ENCODE data around the gene USPL1.

Gene USPL1

DNA sequence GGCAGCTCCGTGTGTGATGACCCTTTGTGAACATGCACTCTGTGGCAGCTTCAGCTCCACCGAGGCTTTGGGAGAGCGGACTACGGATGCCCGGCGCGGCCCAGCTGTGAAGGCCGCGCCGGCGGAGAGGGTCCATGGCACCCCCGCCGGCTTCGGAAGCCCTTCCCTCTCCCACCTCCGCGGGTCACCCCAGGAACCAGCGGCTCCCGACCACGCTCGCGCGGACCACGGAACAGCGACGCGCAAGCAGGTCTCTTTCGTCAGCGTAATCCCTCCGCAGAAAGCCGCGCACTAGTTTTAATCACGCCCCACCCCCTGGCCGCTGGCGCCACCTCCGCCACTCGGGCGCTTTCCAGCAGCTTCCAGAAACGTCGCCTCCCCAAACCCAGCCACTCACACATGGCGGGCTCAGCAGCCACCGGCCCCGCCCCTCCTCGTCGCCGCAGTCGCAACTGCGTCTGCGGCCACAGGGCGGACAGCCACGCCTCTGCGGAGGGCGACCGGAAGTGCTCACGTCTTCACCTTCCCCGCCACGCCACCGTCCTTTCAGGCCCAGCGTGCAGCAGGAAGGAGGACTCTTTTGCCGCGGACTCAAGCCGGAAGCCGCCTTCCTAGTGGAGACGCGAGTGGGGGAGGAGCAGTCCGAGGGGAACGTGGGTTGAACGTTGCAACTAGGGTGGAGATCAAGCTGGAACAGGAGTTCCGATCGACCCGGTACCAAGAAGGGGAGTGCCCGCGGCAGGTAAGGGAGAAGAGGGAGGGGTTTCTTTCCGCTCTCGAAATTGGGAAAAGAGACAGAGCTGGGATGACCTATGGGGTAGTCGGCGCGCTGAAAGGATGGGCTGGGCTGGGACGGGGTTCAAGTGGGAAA is at the start of gene USPL1:
TSS of gene USPL1 (plus strand) at position 606 of the 871 bp plus-strand sequence. CDS start 3,221 bp downstream, outside the sequence.
- ChIA-PET CTCF (interaction anchor here (1.0 to 2.5 kb wide), 7 partner anchors 36 to 248 kb away, joined by 3 to 9 read pairs (median 3); no protein-coding TSS in a partner anchor), POLR2A (interaction anchor here (0.6 to 2.1 kb wide), 15 partner anchors 9 to 428 kb away, joined by 3 to 8 read pairs (median 4); partner anchors contain the start of genes HMGB1 and UBE2L5)
- TF ChIP-seq, protein P1, sequence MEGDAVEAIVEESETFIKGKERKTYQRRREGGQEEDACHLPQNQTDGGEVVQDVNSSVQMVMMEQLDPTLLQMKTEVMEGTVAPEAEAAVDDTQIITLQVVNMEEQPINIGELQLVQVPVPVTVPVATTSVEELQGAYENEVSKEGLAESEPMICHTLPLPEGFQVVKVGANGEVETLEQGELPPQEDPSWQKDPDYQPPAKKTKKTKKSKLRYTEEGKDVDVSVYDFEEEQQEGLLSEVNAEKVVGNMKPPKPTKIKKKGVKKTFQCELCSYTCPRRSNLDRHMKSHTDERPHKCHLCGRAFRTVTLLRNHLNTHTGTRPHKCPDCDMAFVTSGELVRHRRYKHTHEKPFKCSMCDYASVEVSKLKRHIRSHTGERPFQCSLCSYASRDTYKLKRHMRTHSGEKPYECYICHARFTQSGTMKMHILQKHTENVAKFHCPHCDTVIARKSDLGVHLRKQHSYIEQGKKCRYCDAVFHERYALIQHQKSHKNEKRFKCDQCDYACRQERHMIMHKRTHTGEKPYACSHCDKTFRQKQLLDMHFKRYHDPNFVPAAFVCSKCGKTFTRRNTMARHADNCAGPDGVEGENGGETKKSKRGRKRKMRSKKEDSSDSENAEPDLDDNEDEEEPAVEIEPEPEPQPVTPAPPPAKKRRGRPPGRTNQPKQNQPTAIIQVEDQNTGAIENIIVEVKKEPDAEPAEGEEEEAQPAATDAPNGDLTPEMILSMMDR (IDR thresholded peaks at IDR 0.05; ENCODE audit: insufficient read depth, low read length, missing control alignments), result peak; percentile 26
- peak within 1 kb of the TSS; percentile 93 for H3K4me3 ChIP-seq (ENCODE audit: low read depth, low read length)
- DNase-seq (ENCODE audit: low read depth, low spot score), result peak; percentile 96

DNA sequence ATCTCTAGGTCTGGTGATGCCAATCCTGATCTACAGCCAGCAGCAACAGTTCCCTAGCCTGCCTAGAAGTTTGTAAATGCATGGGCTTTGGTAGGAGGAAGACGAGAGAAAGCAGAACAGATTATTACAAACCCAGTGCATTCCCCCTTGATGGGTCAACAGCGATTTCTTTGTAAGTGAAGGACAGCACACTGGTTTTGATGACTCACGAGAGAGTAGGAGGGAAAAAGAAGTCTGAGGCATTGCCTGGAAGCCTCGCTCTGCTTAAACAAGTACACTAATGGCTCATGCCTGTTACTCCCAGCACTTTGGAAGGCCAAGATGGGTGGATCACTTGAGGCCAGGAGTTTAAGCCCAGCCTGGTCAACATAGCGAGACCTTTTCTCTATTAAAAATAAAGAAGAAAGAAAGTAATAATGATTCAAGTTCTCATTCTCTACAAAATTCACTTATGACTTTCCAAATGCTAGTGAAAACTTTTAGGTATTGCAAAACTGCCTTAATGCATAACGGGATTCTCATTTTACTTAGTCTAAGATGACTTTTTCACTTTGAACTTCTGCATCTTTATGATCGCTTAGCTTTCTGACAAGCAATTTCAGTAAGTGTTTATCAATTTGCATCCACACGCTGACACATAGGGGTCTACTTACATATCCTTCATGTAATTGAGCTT is 47.7 kb upstream of the USPL1 start:
- ChIA-PET POLR2A (no interaction called here), CTCF (interaction anchor here (0.9 to 1.3 kb wide), 4 partner anchors 11 to 438 kb away, joined by 3 to 6 read pairs (median 3); no protein-coding TSS in a partner anchor)
- peak; percentile 83 for DNase-seq (ENCODE audit: low read depth, low spot score)
- TF ChIP-seq, protein P1 (IDR thresholded peaks at IDR 0.05; ENCODE audit: insufficient read depth, low read length, missing control alignments), result no peak
- no peak overlapping the region for H3K4me3 ChIP-seq (ENCODE audit: low read depth, low read length)

DNA sequence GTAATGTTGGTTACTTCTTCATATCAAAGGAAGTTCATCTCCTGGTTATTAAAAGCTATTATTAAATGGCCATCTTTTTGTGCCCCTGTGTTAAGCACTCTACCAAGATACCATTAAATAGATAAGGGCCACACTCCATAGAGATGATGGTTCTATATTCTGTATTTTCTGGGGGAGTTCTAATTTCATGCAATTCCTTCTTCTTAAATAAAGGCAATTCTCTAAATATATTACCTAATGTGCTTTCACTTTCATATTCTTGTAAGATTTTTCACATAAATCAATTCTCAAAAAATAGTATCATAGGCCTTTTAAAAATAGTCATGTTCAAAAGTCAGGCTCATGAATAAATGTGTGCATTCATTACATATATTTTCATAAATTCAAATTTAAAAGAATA is 47.0 kb upstream of the USPL1 start:
- ChIA-PET CTCF (interaction anchor here (0.8 to 1.3 kb wide), 5 partner anchors 11 to 438 kb away, joined by 3 to 6 read pairs (median 3); partner anchors contain the start of gene USPL1), POLR2A (no interaction called here)
- TF ChIP-seq, protein P1 (IDR thresholded peaks at IDR 0.05; ENCODE audit: insufficient read depth, low read length, missing control alignments), result no peak

DNA sequence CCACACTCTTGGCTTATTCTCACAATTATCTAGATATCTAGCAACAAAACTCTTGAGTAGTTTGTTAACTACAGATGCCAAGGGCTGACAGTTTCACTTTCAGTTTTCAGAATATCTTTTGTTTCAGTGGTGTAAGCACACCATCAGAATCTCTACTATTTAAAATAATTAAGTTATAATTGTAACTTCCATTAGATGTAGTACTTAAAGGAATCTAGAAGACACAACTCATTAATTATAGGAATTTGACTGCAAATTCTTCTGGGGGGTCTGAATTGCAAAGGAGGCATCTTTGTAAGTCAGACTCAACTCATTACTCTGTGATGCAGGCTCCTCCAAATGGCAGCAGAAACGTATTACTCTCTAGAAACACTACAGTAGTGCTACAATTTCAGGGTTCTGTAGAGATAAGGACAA is 44.9 kb upstream of the USPL1 start:
- ChIA-PET POLR2A (interaction anchor here (0.7 kb wide), 1 partner anchor 1691 kb away, joined by 3 read pairs; no protein-coding TSS in a partner anchor), CTCF (no interaction called here)
- H3K4me3 ChIP-seq (ENCODE audit: low read depth, low read length), result peak overlapping the region; percentile 48
- DNase-seq (ENCODE audit: low read depth, low spot score), result no peak
- TF ChIP-seq, protein P1 (IDR thresholded peaks at IDR 0.05; ENCODE audit: insufficient read depth, low read length, missing control alignments), result peak; percentile 24

More for the DNA sequence above, 47.0 kb upstream of the USPL1 start:
- no peak for DNase-seq (ENCODE audit: low read depth, low spot score)
- H3K4me3 ChIP-seq (ENCODE audit: low read depth, low read length), result no peak overlapping the region

DNA sequence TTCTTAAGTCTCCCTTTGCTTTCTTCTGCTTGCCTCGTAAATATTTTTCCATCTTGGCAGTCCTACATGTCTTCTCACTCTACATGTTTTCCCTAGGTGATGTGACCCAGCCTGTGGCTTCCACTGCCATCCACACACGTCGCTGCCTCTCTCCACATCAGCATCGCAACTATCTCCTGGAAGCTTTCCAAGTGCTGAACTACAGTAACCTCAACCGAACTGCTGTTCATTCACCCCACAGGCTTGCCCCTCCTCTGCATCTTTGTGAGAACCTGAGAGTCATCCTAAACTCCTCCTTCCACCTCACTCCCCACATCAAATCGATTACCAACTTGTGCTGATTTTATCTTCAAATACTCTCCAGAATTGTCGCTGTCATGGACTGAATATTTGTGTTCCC is 41.2 kb upstream of the USPL1 start:
- ChIA-PET CTCF (no interaction called here), POLR2A (no interaction called here)
- H3K4me3 ChIP-seq (ENCODE audit: low read depth, low read length), result no peak overlapping the region
- no peak for DNase-seq (ENCODE audit: low read depth, low spot score)
- TF ChIP-seq, protein P1 (IDR thresholded peaks at IDR 0.05; ENCODE audit: insufficient read depth, low read length, missing control alignments), result no peak

All from AG04449 (cell line).